Measurements from ENCODE around the gene NUDT16L1.

- TF ChIP-seq CTCF (IDR thresholded peaks at IDR 0.05; ENCODE audit: low read depth, low read length) (no peak), EZH2phosphoT487 (IDR thresholded peaks at IDR 0.05; ENCODE audit: low read depth) (no peak)
These were observed 737 bp downstream of the NUDT16L1 start for GRCh38 chr16:4693956-4694641.

Data from OCI-LY3 (cell line).